ENCODE data around the gene RPS6KB1. TPM values are rescaled to one million over a fixed set of nuclear protein-coding genes. Genes with fewer than 3 reads are reported as not detected.
"Not testable (repeated sequence)": the region's sequence is repeated elsewhere in the genome, so short reads cannot be mapped to it uniquely, and the experiment has no call there.

Gene RPS6KB1
- total RNA-seq, 2 experiments from 2014 or later = 129 to 135 TPM

- peak overlapping the region; percentile 14 for H3K4me3 Mint-ChIP-seq
- H3K4me3 ChIP-seq (ENCODE audit: low read length) = no peak overlapping the region
- H3K27ac ChIP-seq (ENCODE audit: low read depth in 1 of 2, low read length in 2 of 2) = no peak overlapping the region
- no peaks in the 10 kb centered on the region for H3K27me3 Mint-ChIP-seq
- peaks cover 29% of the 10 kb centered on the region for H3K4me1 Mint-ChIP-seq (ENCODE audit: low read depth)
- H3K9me3 ChIP-seq (ENCODE audit: control insufficient read depth in 1 of 2, insufficient read depth in 1 of 2, low read length in 2 of 2) = no peaks in the 10 kb centered on the region
- peaks cover 37% of the 10 kb centered on the region for H3K4me1 ChIP-seq (ENCODE audit: insufficient read depth, low read length)
- TF ChIP-seq CTCF (IDR thresholded peaks at IDR 0.05) = no peak
- H3K36me3 ChIP-seq (ENCODE audit: insufficient read depth, low read length) = no peaks in the 10 kb centered on the region
- ChIA-PET POLR2A (interaction anchor here (0.5 to 2.4 kb wide), 12 partner anchors 12 to 146 kb away, joined by 3 to 22 read pairs (median 3); partner anchors contain the start of genes PTRH2 and VMP1), CTCF (interaction anchor here (0.6 to 2.2 kb wide), 17 partner anchors 11 to 146 kb away, joined by 3 to 8 read pairs (median 3); partner anchors contain the start of genes PTRH2 and VMP1)
- H3K27ac Mint-ChIP-seq = peak overlapping the region; percentile 66
- no peaks in the 10 kb centered on the region for H3K9me3 Mint-ChIP-seq
- H3K27me3 ChIP-seq (ENCODE audit: control insufficient read depth in 1 of 2, insufficient read depth in 2 of 2, low read length in 2 of 2) = no peaks in the 10 kb centered on the region
- DNase-seq (peak in 13 of 14 experiments; percentile 28 to 83 (median 60)), ATAC-seq (ENCODE audit: poor library complexity) (peak; percentile 94)
- intact Hi-C loops (cut with DNase I, micrococcal nuclease) = loop anchor here in 1 of 2 experiments (1.0 kb wide), 1 partner anchor 67 kb away; no protein-coding TSS in a partner anchor
- H3K36me3 Mint-ChIP-seq (ENCODE audit: low read depth) = peaks cover 3% of the 10 kb centered on the region
These were observed 39.6 kb upstream of the RPS6KB1 start for GRCh38 chr17:59853168-59853918.

DNA sequence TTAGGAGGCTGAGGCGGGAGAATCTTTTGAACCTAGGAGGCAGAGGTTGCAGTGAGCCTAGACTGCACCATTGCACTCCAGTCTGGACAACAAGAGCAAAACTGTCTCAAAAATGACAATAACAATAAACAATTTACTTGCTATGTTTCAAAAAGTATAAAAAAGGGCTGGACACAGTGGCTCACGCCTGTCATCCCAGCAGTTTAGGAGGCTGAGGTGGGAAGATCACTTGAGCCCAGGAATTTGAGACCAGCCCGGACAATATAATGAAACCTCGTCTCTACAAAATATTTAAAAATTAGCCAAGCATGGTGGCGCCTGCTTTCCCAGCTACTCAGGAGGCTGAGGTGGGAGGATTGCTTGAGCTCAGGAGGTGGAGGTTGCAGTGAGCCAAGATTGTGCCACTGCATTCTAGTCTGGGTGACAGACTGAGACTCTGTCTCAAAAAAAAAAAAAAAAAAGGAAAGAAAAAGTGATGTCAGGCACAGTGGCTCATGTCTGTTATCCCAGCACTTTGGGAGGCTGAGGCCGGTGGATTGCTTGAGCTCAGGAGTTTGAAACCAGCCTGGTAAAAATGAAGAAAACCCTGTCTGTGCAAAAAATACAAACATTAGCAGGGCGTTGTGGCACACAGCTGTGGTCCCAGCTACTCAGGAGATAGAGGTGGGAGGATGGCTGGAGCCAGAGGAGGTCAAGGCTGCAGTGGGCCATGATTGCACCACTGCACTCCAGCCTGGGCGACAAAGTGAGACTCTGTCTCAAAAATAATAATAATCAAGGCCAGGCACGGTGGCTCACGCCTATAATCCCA is 38.8 kb upstream of the RPS6KB1 start:
- H3K36me3 ChIP-seq (ENCODE audit: insufficient read depth, low read length); H3K27ac ChIP-seq (ENCODE audit: low read depth in 1 of 2, low read length in 2 of 2); H3K36me3 Mint-ChIP-seq (ENCODE audit: low read depth); H3K27me3 Mint-ChIP-seq; ATAC-seq (ENCODE audit: poor library complexity); H3K27ac Mint-ChIP-seq; H3K27me3 ChIP-seq (ENCODE audit: control insufficient read depth in 1 of 2, insufficient read depth in 2 of 2, low read length in 2 of 2); H3K4me3 Mint-ChIP-seq; H3K4me3 ChIP-seq (ENCODE audit: low read length); H3K9me3 ChIP-seq (ENCODE audit: control insufficient read depth in 1 of 2, insufficient read depth in 1 of 2, low read length in 2 of 2); DNase-seq; H3K9me3 Mint-ChIP-seq: not testable (repeated sequence)
- POLR2A ChIA-PET = interaction anchor here (0.5 to 2.4 kb wide), 10 partner anchors 12 to 147 kb away, joined by 3 to 22 read pairs (median 3); partner anchors contain the start of genes PTRH2 and VMP1
- intact Hi-C loops (cut with DNase I, micrococcal nuclease) = loop anchor here in 1 of 2 experiments (1.0 kb wide), 1 partner anchor 68 kb away; no protein-coding TSS in a partner anchor
- CTCF ChIA-PET = interaction anchor here (0.6 to 2.2 kb wide), 15 partner anchors 12 to 147 kb away, joined by 3 to 8 read pairs (median 3); partner anchors contain the start of genes PTRH2 and VMP1
- H3K4me1 Mint-ChIP-seq (ENCODE audit: low read depth) = peaks cover 24% of the 10 kb centered on the region
- H3K4me1 ChIP-seq (ENCODE audit: insufficient read depth, low read length) = peaks cover 29% of the 10 kb centered on the region

DNA sequence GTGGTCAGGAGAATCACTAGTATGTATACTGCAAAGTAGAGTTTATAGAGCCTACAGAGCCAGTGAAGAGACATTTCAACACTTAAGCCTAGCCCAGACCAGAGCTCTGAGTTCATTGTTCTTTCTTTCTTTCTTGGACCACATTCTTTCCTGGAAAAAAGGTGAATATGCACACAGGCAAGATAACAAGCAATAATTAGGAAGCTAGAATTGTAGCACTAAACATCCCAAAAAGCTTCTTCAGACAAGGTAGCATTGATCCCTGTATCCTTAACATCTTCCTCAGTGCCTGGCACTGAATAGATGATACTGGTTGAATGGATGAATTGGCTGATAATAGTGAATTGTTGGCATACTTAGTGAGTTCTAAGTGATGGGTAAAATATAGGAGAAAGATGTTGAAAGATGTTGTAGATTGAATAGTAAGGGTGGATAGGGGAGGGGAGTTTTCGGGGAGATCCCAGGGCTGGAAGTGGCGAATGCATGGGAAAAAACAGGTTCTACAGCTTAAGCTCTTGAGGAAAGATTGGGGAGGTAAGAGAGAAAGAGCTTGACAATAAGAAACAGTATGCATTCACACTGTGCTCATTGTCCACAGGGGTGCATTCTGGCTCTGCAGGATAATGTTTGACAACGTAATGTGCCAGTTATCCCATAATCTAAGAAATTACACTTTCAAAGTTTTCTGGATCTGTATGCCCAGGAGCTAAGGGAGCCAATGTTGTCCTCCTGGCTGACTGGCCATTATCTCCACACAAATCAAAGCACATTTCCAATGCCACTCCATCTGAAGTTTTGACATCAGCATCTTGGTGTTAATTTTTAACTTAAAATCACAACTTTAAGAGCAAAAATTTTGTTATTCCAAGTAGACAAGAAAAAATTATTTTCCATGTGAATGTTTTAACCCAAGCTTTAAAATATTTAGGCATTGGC is 35.8 kb upstream of the RPS6KB1 start:
- ChIA-PET POLR2A (interaction anchor here (0.5 to 3.1 kb wide), 4 partner anchors 19 to 97 kb away, joined by 3 to 10 read pairs (median 3); no protein-coding TSS in a partner anchor), CTCF (no interaction called here)
- no peak overlapping the region for H3K4me3 ChIP-seq (ENCODE audit: low read length)
- no peak overlapping the region for H3K27ac ChIP-seq (ENCODE audit: low read depth in 1 of 2, low read length in 2 of 2)
- DNase-seq = no peak
- Mint-ChIP-seq H3K36me3 (ENCODE audit: low read depth) (peaks cover 26% of the 10 kb centered on the region), H3K4me3 (no peak overlapping the region), H3K9me3 (no peaks in the 10 kb centered on the region), H3K4me1 (ENCODE audit: low read depth) (peaks cover 18% of the 10 kb centered on the region), H3K27me3 (no peaks in the 10 kb centered on the region), H3K27ac (no peak overlapping the region)
- no peak for ATAC-seq (ENCODE audit: poor library complexity)
- H3K9me3 ChIP-seq (ENCODE audit: control insufficient read depth in 1 of 2, insufficient read depth in 1 of 2, low read length in 2 of 2) = no peaks in the 10 kb centered on the region
- peaks cover 15% of the 10 kb centered on the region for H3K4me1 ChIP-seq (ENCODE audit: insufficient read depth, low read length)
- H3K27me3 ChIP-seq (ENCODE audit: control insufficient read depth in 1 of 2, insufficient read depth in 2 of 2, low read length in 2 of 2) = no peaks in the 10 kb centered on the region
- TF ChIP-seq CTCF (IDR thresholded peaks at IDR 0.05) = no peak
- H3K36me3 ChIP-seq (ENCODE audit: insufficient read depth, low read length) = peaks cover 16% of the 10 kb centered on the region
- intact Hi-C loops (cut with DNase I, micrococcal nuclease) = no loop called here
